HepG2 (cell line): ENCODE data around the gene DIP2C.

Experiments used
- MAX ChIP-seq: IDR thresholded peaks from 2 replicates; pipeline ENCODE4 v1.6.1; 2012; ENCODE audit warnings: inconsistent platforms
- ZBTB40 ChIP-seq, 2 experiments: fragments of 450-650 bp in 1 of 2; sonication (generic) in 1 of 2; formaldehyde crosslinking in 1 of 2; IDR thresholded peaks; 2 replicates each; pipeline versions ENCODE4 v1.6.1 to v1.8.0; 2016 to 2022; ENCODE audit warnings: antibody characterized with exemption in 1 of 2, mild to moderate bottlenecking in 1 of 2, missing genetic modification reagents in 1 of 2
- ZNF546 ChIP-seq: sonication (generic); formaldehyde crosslinking; conservative IDR thresholded peaks from 2 replicates; pipeline ENCODE4 v1.8.1; 2023; ENCODE audit warnings: mild to moderate bottlenecking, missing genetic modification reagents
- ZNF790 ChIP-seq: sonication (generic); formaldehyde crosslinking; IDR thresholded peaks from 2 replicates; pipeline ENCODE4 v1.8.0; 2022; ENCODE audit warnings: missing genetic modification reagents, mild to moderate bottlenecking, borderline replicate concordance

GRCh38 chr10:686155-686931 is 3.1 kb downstream of the DIP2C start:
- TF ChIP-seq ZNF790 (CRISPR knock-in tag) (no peak), ZNF546 (CRISPR knock-in tag) (no peak), ZBTB40 (IDR thresholded peaks at IDR 0.05) (no peak), ZBTB40 (CRISPR knock-in tag; IDR thresholded peaks at IDR 0.05) (no peak), MAX (no peak)
